HUES48 (cell line): Measurements from ENCODE around the gene PRRT1.
A peak's percentile ranks its signal among the peaks of the same experiment; 100 is the strongest.

Experiments
- H3K27ac ChIP-seq: one replicate; pipeline ENCODE4 v1.7.0; 2013; ENCODE audit warnings: low read depth, low read length, inconsistent platforms
- H3K27me3 ChIP-seq: 2 replicates; pipeline ENCODE4 v1.6.1; 2013; ENCODE audit warnings: mild to moderate bottlenecking, low read length; ENCODE audit not compliant: control insufficient read depth, insufficient read depth
- H3K36me3 ChIP-seq: 2 replicates; pipeline ENCODE4 v1.6.1; 2013; ENCODE audit warnings: low read length; ENCODE audit not compliant: control insufficient read depth, insufficient read depth
- H3K4me1 ChIP-seq: 2 replicates; pipeline ENCODE4 v1.6.1; 2013; ENCODE audit warnings: mild to moderate bottlenecking, low read length; ENCODE audit not compliant: control insufficient read depth, insufficient read depth
- H3K4me3 ChIP-seq: 2 replicates; pipeline ENCODE4 v1.5.1; 2013; ENCODE audit warnings: mild to moderate bottlenecking, low read depth, low read length
- H3K9ac ChIP-seq: 2 replicates; pipeline ENCODE4 v1.6.1; 2013; ENCODE audit warnings: mild to moderate bottlenecking, low read depth, low read length, moderate library complexity
- H3K9me3 ChIP-seq: 2 replicates; pipeline ENCODE4 v1.6.1; 2013; ENCODE audit warnings: low read length; ENCODE audit not compliant: control insufficient read depth, insufficient read depth

PRRT1 gene

GRCh38 chr6:32178547-32179440 is 27.1 kb upstream of the PRRT1 start:
- Histone ChIP-seq H3K4me3 (peak overlapping the region; percentile 90), H3K27ac (peak overlapping the region; percentile 99), H3K4me1 (peaks cover 18% of the 10 kb centered on the region), H3K9me3 (no peaks in the 10 kb centered on the region), H3K9ac (peak overlapping the region; percentile 67), H3K27me3 (no peaks in the 10 kb centered on the region), H3K36me3 (peaks cover 43% of the 10 kb centered on the region)

DNA sequence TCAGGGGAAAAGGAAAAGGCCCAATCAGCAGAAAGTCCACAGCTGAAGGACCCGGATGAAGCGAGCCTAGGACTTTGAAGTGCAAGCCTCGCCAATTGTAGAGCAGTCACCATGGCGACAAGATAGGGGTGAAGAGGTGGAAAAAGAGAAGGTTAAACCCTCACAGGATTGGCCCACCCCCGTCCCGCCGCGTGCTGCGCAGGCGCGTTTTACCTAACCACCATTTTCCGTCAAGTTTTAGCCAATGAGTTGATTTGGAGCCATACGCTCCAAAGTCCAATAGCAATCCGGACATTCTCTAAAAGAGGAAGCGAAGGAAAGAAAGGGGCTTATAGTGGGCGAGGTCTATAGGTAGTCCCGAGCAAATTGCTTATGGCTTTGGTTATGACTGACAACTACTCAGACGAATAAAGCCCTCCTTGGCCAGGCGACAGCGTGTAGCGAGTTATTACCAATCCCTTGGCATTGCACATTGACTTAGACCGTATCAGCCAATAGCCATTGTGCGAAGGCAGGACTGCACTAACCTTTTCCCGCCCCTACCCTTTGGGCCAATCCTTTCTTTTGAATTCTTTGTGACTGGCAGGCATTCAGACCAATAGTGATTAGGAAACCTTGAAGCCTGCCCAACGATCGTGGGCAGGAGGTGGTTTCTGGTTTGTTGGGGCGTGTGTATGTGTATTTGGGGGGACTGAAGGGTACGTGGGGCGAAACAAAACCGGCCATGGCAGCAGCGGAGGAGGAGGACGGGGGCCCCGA is 26.2 kb upstream of the PRRT1 start, which contains the start of gene RNF5:
Gene RNF5, plus strand, starts transcription at position 618 of the 759 bp plus-strand sequence. Its CDS starts 107 bp downstream, at position 725.
- Histone ChIP-seq H3K36me3 (peaks cover 36% of the 10 kb centered on the region), H3K4me3 (peak within 1 kb of the TSS; percentile 90), H3K27me3 (no peaks in the 10 kb centered on the region), H3K9me3 (no peaks in the 10 kb centered on the region), H3K27ac (peak within 1 kb of the TSS; percentile 99), H3K9ac (peak within 1 kb of the TSS; percentile 77), H3K4me1 (peaks cover 23% of the 10 kb centered on the region)

DNA sequence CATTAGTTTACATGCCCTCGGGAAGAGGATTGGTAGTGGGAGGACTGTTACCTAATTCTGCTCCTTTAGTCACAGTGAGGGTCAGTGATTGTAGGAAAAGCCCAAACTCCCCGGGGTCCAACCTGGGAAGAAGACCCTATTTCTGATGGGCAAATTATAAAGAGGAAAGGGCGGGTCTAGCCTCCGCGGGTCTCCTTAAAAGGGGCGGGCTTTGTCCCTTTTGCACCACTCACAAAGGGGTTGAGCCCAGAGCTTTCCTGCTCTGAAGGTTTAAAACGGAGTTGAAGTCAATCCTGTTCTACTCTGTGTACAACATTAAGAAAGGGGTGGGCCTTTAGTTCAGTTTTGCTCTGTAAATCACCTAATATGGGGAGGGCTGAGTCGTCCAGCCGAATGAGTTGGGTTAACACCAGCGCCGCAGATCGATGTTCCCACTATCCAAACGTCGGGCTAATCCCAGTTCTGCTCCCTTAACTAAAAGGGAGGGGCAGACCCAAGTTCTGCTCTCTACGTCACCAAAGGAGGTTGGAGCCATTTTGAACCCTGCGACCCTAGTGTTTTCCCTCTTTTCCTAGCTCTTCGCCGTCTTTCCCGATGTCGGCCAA is 25.5 kb upstream of the PRRT1 start:
- peaks cover 33% of the 10 kb centered on the region for H3K36me3 ChIP-seq
- peak overlapping the region; percentile 99 for H3K27ac ChIP-seq
- H3K27me3 ChIP-seq, result no peaks in the 10 kb centered on the region
- H3K9ac ChIP-seq, result peak overlapping the region; percentile 77
- H3K4me3 ChIP-seq, result peak overlapping the region; percentile 90
- H3K4me1 ChIP-seq, result peaks cover 23% of the 10 kb centered on the region
- no peaks in the 10 kb centered on the region for H3K9me3 ChIP-seq

GRCh38 chr6:32176476-32177182 is 24.9 kb upstream of the PRRT1 start:
- H3K36me3 ChIP-seq, result peaks cover 31% of the 10 kb centered on the region
- no peaks in the 10 kb centered on the region for H3K27me3 ChIP-seq
- peaks cover 23% of the 10 kb centered on the region for H3K4me1 ChIP-seq
- peak overlapping the region; percentile 77 for H3K9ac ChIP-seq
- H3K27ac ChIP-seq, result peak overlapping the region; percentile 99
- H3K9me3 ChIP-seq, result no peaks in the 10 kb centered on the region
- peak overlapping the region; percentile 90 for H3K4me3 ChIP-seq

GRCh38 chr6:32175711-32176475 is 24.2 kb upstream of the PRRT1 start, which contains the start of gene AGPAT1:
Gene AGPAT1, minus strand, starts transcription at chr6:32176084. Its CDS starts 4,588 bp downstream, at chr6:32171496.
- Histone ChIP-seq H3K36me3 (peaks cover 31% of the 10 kb centered on the region), H3K4me1 (peaks cover 23% of the 10 kb centered on the region), H3K9me3 (no peaks in the 10 kb centered on the region), H3K4me3 (peak within 1 kb of the TSS; percentile 90), H3K9ac (peak within 1 kb of the TSS; percentile 77), H3K27me3 (no peaks in the 10 kb centered on the region), H3K27ac (peak within 1 kb of the TSS; percentile 99)

DNA sequence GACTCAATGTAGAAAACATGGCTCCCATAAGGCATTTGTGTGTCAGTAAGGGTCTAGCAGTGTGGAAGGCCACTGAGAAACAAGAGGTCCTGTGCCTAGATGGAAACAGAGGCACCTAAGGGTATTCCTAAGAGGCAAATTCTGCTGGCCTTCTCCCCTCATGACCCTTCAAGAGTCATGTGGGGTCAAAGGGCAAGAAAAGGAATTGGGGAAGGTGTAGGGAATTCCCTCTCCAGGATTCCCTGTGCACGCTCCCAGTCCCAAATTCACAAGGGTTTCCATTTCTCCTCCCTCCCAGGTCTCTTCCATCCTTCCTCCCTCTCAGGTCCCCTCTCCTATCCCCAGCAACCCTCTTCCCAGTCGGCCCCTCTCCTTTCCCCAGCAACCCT is 23.6 kb upstream of the PRRT1 start:
- Histone ChIP-seq H3K9me3 (no peaks in the 10 kb centered on the region), H3K4me3 (peak overlapping the region; percentile 90), H3K27ac (peak overlapping the region; percentile 61), H3K9ac (peak overlapping the region; percentile 32; the same call in 1 of the 2 replicates), H3K36me3 (peaks cover 31% of the 10 kb centered on the region), H3K4me1 (peaks cover 23% of the 10 kb centered on the region), H3K27me3 (no peaks in the 10 kb centered on the region)

- peak overlapping the region; percentile 90 for H3K4me3 ChIP-seq
- no peaks in the 10 kb centered on the region for H3K9me3 ChIP-seq
- H3K27ac ChIP-seq, result no peak overlapping the region
- peaks cover 34% of the 10 kb centered on the region for H3K36me3 ChIP-seq
- H3K9ac ChIP-seq, result no peak overlapping the region
- H3K27me3 ChIP-seq, result no peaks in the 10 kb centered on the region
- H3K4me1 ChIP-seq, result peaks cover 23% of the 10 kb centered on the region
Measured at GRCh38 chr6:32174416-32174815, 22.7 kb upstream of the PRRT1 start.

DNA sequence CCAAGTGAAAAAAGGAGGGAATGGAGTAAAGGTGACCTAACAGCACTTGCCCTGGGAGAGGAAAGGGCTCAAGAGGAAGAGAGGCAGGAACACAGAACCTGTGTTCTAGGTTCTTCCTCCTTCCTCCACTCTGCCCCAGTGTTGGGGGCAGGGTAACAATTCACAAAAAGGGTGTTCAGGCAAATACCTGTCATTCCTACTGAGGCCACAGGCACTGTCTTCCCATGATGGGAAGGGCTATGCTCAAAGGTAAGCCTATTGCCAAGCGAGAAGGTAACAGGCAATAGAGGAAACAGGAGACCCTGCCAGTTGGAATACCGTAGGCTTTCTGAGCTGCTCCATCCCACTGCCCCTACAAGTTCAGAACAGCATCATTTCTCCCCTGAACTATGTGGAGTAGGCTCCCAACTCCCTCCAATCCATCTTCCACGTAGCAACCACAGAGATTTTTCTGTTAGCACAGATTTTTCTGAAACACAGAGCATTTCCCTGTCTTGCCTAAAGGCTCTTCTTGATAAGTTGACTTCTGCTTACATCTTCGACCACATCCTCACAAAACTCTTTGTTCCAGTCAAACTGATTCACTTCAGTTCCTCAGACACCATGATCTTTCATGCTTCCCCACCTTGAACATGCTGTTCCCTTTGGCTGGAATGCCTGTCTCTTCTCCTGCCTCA is 21.4 kb upstream of the PRRT1 start:
- Histone ChIP-seq H3K27me3 (no peaks in the 10 kb centered on the region), H3K9me3 (no peaks in the 10 kb centered on the region), H3K4me1 (peaks cover 23% of the 10 kb centered on the region), H3K9ac (no peak overlapping the region), H3K36me3 (peaks cover 46% of the 10 kb centered on the region), H3K27ac (no peak overlapping the region), H3K4me3 (no peak overlapping the region)

DNA sequence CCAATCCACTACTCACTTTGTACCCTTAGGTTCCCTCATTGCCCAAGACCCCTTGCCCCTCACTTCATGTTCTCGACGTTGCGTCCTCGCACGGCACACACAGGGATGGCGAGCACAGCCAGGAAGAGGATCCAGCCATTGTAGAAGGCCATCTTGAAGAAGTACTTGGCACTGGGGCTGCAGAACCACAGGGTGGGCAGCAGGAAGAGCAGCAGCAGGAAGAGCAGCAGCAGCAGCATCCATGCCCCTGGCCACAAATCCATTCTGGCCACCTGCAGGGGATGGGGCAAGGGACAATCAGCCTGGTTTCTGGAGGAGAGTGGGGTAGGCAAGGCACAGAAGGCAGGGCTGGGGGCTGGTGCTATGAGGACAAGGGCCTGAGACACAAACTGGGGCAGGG is 19.5 kb upstream of the PRRT1 start:
- Histone ChIP-seq H3K9me3 (no peaks in the 10 kb centered on the region), H3K36me3 (peaks cover 54% of the 10 kb centered on the region), H3K27ac (no peak overlapping the region), H3K27me3 (no peaks in the 10 kb centered on the region), H3K4me1 (peaks cover 16% of the 10 kb centered on the region), H3K4me3 (no peak overlapping the region), H3K9ac (no peak overlapping the region)
